HEK293T (cell line): ENCODE data around the gene SLC12A8.

Experiments used
- CTCF ChIA-PET: fragments of 350-600 bp; formaldehyde crosslinking; extraction: SDS; loops from one replicate; lab custom pipeline; 2021; ENCODE audit warnings: antibody characterized with exemption, inconsistent platforms; lab: Yijun Ruan, JAX
- POLR2A ChIA-PET: fragments of 350-600 bp; formaldehyde crosslinking; extraction: SDS; loops from one replicate; lab custom pipeline; 2020; ENCODE audit warnings: antibody characterized with exemption, inconsistent platforms; lab: Yijun Ruan, JAX
- DNase-seq: peaks from one replicate; pipeline ENCODE4 v3.0.0; 2012; ENCODE audit warnings: mixed read lengths; ENCODE audit errors: extremely low spot score
- ARNT ChIP-seq: fragments of 450-650 bp; IDR thresholded peaks from 2 replicates; pipeline ENCODE4 v1.6.1; 2017; ENCODE audit warnings: mild to moderate bottlenecking
- BHLHE40 ChIP-seq: fragments of 450-650 bp; IDR thresholded peaks from 2 replicates; pipeline ENCODE4 v1.6.1; 2016; ENCODE audit warnings: mild to moderate bottlenecking, moderate library complexity, borderline replicate concordance
- CTBP1 ChIP-seq: fragments of 450-650 bp; IDR thresholded peaks from 2 replicates; pipeline ENCODE4 v1.6.1; 2016; ENCODE audit warnings: borderline replicate concordance
- ELF4 ChIP-seq: fragments of 450-650 bp; IDR thresholded peaks from 2 replicates; pipeline ENCODE4 v1.6.1; 2017; ENCODE audit warnings: antibody characterized with exemption
- FOXA1 ChIP-seq: fragments of 450-650 bp; IDR thresholded peaks from 2 replicates; pipeline ENCODE4 v1.6.1; 2016; ENCODE audit warnings: mild to moderate bottlenecking
- FOXK2 ChIP-seq: fragments of 450-650 bp; IDR thresholded peaks from 2 replicates; pipeline ENCODE4 v1.6.1; 2016; ENCODE audit warnings: mild to moderate bottlenecking
- FOXM1 ChIP-seq: fragments of 450-650 bp; IDR thresholded peaks from 2 replicates; pipeline ENCODE4 v1.6.1; 2017; ENCODE audit warnings: mild to moderate bottlenecking, borderline replicate concordance
- HDGF ChIP-seq: fragments of 450-650 bp; IDR thresholded peaks from 2 replicates; pipeline ENCODE4 v1.6.1; 2017; ENCODE audit warnings: antibody characterized with exemption, borderline replicate concordance
- L3MBTL2 ChIP-seq: fragments of 450-650 bp; conservative IDR thresholded peaks from 2 replicates; pipeline ENCODE4 v1.6.1; 2016; ENCODE audit warnings: mild to moderate bottlenecking
- LEF1 ChIP-seq: fragments of 450-650 bp; IDR thresholded peaks from 2 replicates; pipeline ENCODE4 v1.6.1; 2017; ENCODE audit warnings: mild to moderate bottlenecking, borderline replicate concordance
- NFRKB ChIP-seq: fragments of 450-650 bp; IDR thresholded peaks from 2 replicates; pipeline ENCODE4 v1.6.1; 2016; ENCODE audit warnings: mild to moderate bottlenecking, moderate library complexity
- PKNOX1 ChIP-seq: fragments of 450-650 bp; IDR thresholded peaks from 2 replicates; pipeline ENCODE4 v1.6.1; 2016
- SP1 ChIP-seq: fragments of 450-650 bp; IDR thresholded peaks from 2 replicates; pipeline ENCODE4 v1.6.1; 2017
- SUZ12 ChIP-seq: fragments of 450-650 bp; IDR thresholded peaks from 2 replicates; pipeline ENCODE4 v1.6.1; 2016; ENCODE audit warnings: mild to moderate bottlenecking
- TARDBP ChIP-seq: fragments of 450-650 bp; IDR thresholded peaks from 2 replicates; pipeline ENCODE4 v1.6.1; 2016
- ZNF384 ChIP-seq: fragments of 450-650 bp; IDR thresholded peaks from 2 replicates; pipeline ENCODE4 v1.6.1; 2016

The SLC12A8 gene

GRCh38 chr3:125141596-125142419 is 70.7 kb downstream of the SLC12A8 start:
- no peak for DNase-seq
- ChIA-PET CTCF (no interaction called here), POLR2A (no interaction called here)
- TF ChIP-seq SUZ12 (no peak), FOXM1 (no peak), TARDBP (no peak), FOXA1 (no peak), BHLHE40 (no peak), FOXK2 (no peak), SP1 (no peak), L3MBTL2 (no peak), NFRKB (no peak), ARNT (no peak), ELF4 (no peak), HDGF (no peak), CTBP1 (no peak), ZNF384 (no peak), PKNOX1 (no peak), LEF1 (no peak)

DNA sequence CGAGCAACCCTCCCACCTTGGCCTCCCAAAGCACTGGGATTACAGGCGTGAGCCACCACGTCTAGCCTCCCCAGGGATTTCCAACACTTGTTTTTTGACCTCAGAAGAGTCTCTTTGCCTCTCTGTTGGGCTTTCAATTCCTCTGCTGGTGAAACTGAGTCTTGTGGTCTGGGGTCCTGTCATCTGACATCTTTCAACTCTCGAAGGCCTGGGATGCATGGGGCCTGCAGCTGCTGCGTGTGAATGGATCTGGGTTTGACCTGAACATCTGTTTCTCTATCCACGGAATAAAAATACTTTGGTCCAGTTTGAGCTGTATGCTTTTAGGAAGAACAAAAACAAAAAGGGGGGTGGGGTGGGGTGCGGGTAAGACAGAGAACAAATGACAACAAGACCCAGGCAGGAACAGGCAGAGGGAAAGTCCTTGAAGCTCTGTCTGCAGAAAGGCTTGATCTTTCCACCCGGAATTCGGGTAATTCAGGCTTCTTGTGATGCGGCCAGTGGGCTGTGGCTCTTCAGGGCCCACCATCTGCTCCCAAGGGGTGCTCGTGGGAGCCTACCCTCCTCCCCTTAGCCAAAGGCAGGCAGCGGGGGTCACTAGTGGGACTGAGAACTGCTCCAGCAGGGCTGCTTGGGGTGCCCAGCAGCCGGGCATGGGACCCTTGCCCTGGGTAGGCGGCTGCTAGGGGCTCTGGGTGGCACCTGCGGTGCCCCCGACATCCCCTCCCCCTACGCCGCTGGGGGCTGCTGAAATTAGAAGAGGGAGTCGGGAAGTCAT is 71.5 kb downstream of the SLC12A8 start:
- DNase-seq, result no peak
- ChIA-PET CTCF (interaction anchor here (0.7 kb wide), 1 partner anchor 376 kb away, joined by 3 read pairs; no protein-coding TSS in a partner anchor), POLR2A (no interaction called here)
- TF ChIP-seq HDGF, result no peak
- TF ChIP-seq CTBP1, result no peak
- no peak for TF ChIP-seq ZNF384
- TF ChIP-seq PKNOX1, result no peak
- TF ChIP-seq SUZ12, result no peak
- TF ChIP-seq SP1, result no peak
- no peak for TF ChIP-seq L3MBTL2
- TF ChIP-seq NFRKB, result no peak
- TF ChIP-seq FOXA1, result no peak
- no peak for TF ChIP-seq LEF1
- TF ChIP-seq ELF4, result no peak
- TF ChIP-seq BHLHE40, result no peak
- TF ChIP-seq FOXK2, result no peak
- TF ChIP-seq FOXM1, result no peak
- no peak for TF ChIP-seq ARNT
- no peak for TF ChIP-seq TARDBP

DNA sequence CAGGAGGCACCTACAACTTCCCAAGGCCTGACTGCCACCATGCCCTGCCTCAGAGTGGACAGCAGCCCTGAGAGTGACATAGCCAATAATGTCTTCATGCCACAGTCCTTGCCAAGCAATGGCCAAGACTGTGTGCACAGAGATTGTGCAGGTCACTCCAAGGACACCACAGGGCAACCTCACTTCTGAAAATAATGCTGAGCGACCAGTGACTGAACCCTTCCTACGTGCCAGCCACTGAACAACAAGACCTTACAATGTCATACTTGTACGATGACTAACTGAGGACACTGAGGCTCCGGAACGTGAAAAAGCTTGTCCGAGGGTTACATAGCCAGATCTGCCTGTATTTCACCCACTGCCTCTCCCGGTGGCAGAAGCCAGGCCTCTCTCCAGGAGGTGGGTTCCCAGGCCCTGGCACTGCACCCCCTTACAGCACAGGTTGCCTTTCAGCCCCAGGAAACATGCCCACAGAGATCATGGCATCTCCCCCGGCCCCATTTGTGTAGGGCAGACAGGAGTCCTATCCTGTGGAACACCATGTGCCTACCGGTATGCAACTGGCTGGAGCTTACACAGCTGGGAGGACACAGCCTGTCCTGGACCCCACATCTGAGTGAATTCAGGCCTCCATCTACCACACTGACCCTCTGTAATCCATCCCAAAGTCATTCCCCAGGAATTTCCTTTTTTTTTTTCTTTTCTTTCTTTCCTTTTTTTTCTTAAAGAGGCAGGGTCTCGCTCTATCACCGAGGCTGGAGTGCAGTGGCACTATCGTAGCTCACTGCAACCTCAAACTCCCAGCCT is 72.3 kb downstream of the SLC12A8 start:
- TF ChIP-seq BHLHE40, result no peak
- no peak for TF ChIP-seq ELF4
- no peak for TF ChIP-seq ARNT
- TF ChIP-seq TARDBP, result no peak
- TF ChIP-seq SUZ12, result no peak
- TF ChIP-seq FOXA1, result no peak
- no peak for TF ChIP-seq FOXK2
- TF ChIP-seq HDGF, result no peak
- TF ChIP-seq PKNOX1, result no peak
- ChIA-PET POLR2A (no interaction called here), CTCF (no interaction called here)
- DNase-seq, result no peak

DNA sequence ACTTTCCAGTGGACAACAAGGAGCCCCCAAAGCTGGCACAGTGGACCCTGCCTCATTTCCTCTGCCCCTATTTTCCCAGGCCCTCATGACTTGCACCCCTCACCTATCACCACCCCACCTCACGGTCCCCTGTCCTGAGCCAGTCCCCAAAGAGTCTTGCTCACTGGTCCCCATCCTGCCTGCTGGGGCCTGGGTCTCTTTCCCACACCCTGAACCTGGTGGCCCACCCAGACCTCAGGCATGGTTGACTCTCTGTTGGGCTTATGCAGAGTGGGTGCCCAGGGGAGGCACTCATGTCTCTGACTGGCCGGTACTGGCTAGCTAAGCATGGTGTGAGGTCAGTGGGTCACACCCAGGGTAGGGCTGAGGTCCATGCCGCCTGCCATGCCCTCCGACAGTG is 73.2 kb downstream of the SLC12A8 start:
- ChIA-PET CTCF (no interaction called here), POLR2A (no interaction called here)
- no peak for TF ChIP-seq LEF1
- DNase-seq, result no peak

GRCh38 chr3:125137358-125138033 is 75.1 kb downstream of the SLC12A8 start:
- ChIA-PET CTCF (interaction anchor here (1.4 kb wide), 1 partner anchor 8 kb away, joined by 4 read pairs; no protein-coding TSS in a partner anchor), POLR2A (no interaction called here)
- no peak for DNase-seq
- TF ChIP-seq L3MBTL2, result no peak
- TF ChIP-seq FOXA1, result no peak
- no peak for TF ChIP-seq ELF4
- no peak for TF ChIP-seq CTBP1
- TF ChIP-seq FOXK2, result no peak
- no peak for TF ChIP-seq HDGF
- no peak for TF ChIP-seq ARNT
- no peak for TF ChIP-seq PKNOX1
- no peak for TF ChIP-seq SP1
- TF ChIP-seq NFRKB, result no peak
- TF ChIP-seq LEF1, result no peak
- TF ChIP-seq BHLHE40, result no peak
- no peak for TF ChIP-seq TARDBP
- no peak for TF ChIP-seq ZNF384
- no peak for TF ChIP-seq FOXM1
